GM12892 (cell line): ENCODE measurements around the gene ARRB2.
A peak's percentile ranks its signal among the peaks of the same experiment; 100 is the strongest.
"Not testable (repeated sequence)": the region's sequence is repeated elsewhere in the genome, so short reads cannot be mapped to it uniquely, and the experiment has no call there.

Experiments used
- DNase-seq: peaks from one replicate; pipeline ENCODE4 v3.0.0; 2011; ENCODE audit not compliant: insufficient read length
- FAIRE-seq: peaks from 2 replicates; lab custom pipeline; 2011; peaks lifted over from hg19 to GRCh38; lab: Jason Lieb, UNC
- POLR2A ChIP-seq: IDR thresholded peaks from 2 replicates; pipeline ENCODE4 v1.6.1; 2011; ENCODE audit warnings: low read depth, low read length, control low read depth
- POLR2AphosphoS5 ChIP-seq: IDR thresholded peaks from 2 replicates; pipeline ENCODE4 v1.6.1; 2011; ENCODE audit warnings: low read depth, low read length, control low read depth
- TAF1 ChIP-seq: IDR thresholded peaks from 2 replicates; pipeline ENCODE4 v1.6.1; 2011; ENCODE audit warnings: low read depth, mild to moderate bottlenecking, control low read depth, low read length, borderline replicate concordance

ARRB2 gene

GRCh38 chr17:4678448-4679026, 31.9 kb upstream of the ARRB2 start:
- no peak for DNase-seq
- no peak for FAIRE-seq
- no peak for TF ChIP-seq POLR2A
- TF ChIP-seq POLR2AphosphoS5: no peak
- no peak for TF ChIP-seq TAF1

GRCh38 chr17:4679658-4680057, 30.8 kb upstream of the ARRB2 start:
- FAIRE-seq: no peak
- DNase-seq: no peak
- TF ChIP-seq POLR2A (no peak), POLR2AphosphoS5 (no peak), TAF1 (no peak)

- not testable (repeated sequence) for FAIRE-seq, DNase-seq
These were observed 26.7 kb upstream of the ARRB2 start for GRCh38 chr17:4683739-4684138.

GRCh38 chr17:4689872-4690271, 20.6 kb upstream of the ARRB2 start:
- not testable (repeated sequence) for FAIRE-seq, DNase-seq

- FAIRE-seq (no peak), DNase-seq (no peak)
- TF ChIP-seq POLR2A: no peak
- TF ChIP-seq POLR2AphosphoS5: no peak
- no peak for TF ChIP-seq TAF1
These were observed 19.7 kb upstream of the ARRB2 start for GRCh38 chr17:4690745-4691144.

- TF ChIP-seq TAF1 (no peak), POLR2A (no peak), POLR2AphosphoS5 (no peak)
- DNase-seq (no peak), FAIRE-seq (no peak)
These were observed 18.7 kb upstream of the ARRB2 start for GRCh38 chr17:4691686-4692085.

GRCh38 chr17:4693416-4693815, 17.0 kb upstream of the ARRB2 start:
- TF ChIP-seq TAF1: no peak
- no peak for TF ChIP-seq POLR2AphosphoS5
- no peak for TF ChIP-seq POLR2A
- DNase-seq (no peak), FAIRE-seq (no peak)

GRCh38 chr17:4696437-4696805, 14.0 kb upstream of the ARRB2 start:
- FAIRE-seq: peak; percentile 89
- no peak for DNase-seq
- TF ChIP-seq POLR2A: 0 out of 2 replicates have a peak, but pooled peaks have one; percentile 26
- TF ChIP-seq TAF1: no peak

- DNase-seq, FAIRE-seq: not testable (repeated sequence)
These were observed 10.9 kb upstream of the ARRB2 start for GRCh38 chr17:4699401-4700056.

GRCh38 chr17:4701116-4701515, 9.3 kb upstream of the ARRB2 start:
- TF ChIP-seq POLR2AphosphoS5 (no peak), POLR2A (no peak), TAF1 (no peak)
- DNase-seq (no peak), FAIRE-seq (no peak)

- FAIRE-seq (no peak), DNase-seq (no peak)
- TF ChIP-seq TAF1 (no peak), POLR2AphosphoS5 (no peak), POLR2A (no peak)
These were observed 7.1 kb upstream of the ARRB2 start for GRCh38 chr17:4703330-4703691.

- DNase-seq, FAIRE-seq: not testable (repeated sequence)
These were observed 5.9 kb upstream of the ARRB2 start for GRCh38 chr17:4704574-4704907.

- FAIRE-seq (peak; percentile 17), DNase-seq (no peak)
- TF ChIP-seq POLR2A (no peak), POLR2AphosphoS5 (no peak), TAF1 (no peak)
These were observed 5.4 kb upstream of the ARRB2 start for GRCh38 chr17:4704991-4705390.

- FAIRE-seq (no peak), DNase-seq (no peak)
- TF ChIP-seq POLR2A (no peak), TAF1 (no peak), POLR2AphosphoS5 (no peak)
These were observed 4.3 kb upstream of the ARRB2 start for GRCh38 chr17:4706121-4706520.
